CD4-positive, alpha-beta T cell treated with Interleukin-15 for 1 hour (primary cell): ENCODE results near the gene PRRC1.
"Not testable (repeated sequence)": the region's sequence is repeated elsewhere in the genome, so short reads cannot be mapped to it uniquely, and the experiment has no call there.

ENCODE experiments used
- DNase-seq: peaks from one replicate; pipeline ENCODE4 v3.0.0-alpha.2; 2020

The PRRC1 gene

GRCh38 chr5:127549551-127549950, 32.1 kb downstream of the PRRC1 start:
- no peak for DNase-seq

DNA sequence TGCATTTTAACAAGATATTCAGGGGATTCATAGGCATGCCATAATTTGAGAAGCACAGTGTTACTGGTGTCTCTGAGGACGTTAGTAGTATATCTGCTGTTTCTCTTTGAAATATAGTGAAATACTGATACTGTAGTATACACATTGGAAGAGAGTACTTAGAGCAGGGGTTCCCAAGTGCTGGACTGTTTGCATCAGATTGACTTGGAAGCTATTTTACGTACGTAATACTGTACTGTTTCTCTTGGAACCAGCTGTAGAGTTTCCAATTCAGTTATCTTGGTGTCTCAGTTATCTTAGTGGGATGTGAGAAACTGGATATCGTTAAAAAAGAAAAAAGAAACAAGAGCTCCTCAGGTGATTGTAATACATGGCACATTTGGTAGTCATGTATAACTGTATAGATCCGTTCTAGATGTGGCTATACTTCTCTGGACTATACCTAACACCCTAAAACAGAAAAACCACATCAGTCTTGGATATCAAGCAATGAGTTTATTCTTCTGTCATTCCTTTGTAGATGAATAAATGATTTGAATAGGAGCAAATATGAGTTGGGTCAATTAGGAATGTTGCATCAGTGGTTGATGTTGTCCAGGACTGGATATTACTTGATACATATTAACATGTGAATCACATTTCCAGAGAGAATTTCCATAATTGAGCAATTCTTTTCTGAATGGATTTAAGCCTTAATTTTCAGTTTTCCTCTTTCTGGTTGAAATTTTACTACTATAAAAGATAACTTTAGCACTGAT, 33.4 kb downstream of the PRRC1 start:
- no peak for DNase-seq

GRCh38 chr5:127551410-127552041, 34.1 kb downstream of the PRRC1 start:
- no peak for DNase-seq

GRCh38 chr5:127555826-127556225, 38.4 kb downstream of the PRRC1 start:
- DNase-seq = no peak

GRCh38 chr5:127556609-127557334, 39.3 kb downstream of the PRRC1 start:
- no peak for DNase-seq

DNA sequence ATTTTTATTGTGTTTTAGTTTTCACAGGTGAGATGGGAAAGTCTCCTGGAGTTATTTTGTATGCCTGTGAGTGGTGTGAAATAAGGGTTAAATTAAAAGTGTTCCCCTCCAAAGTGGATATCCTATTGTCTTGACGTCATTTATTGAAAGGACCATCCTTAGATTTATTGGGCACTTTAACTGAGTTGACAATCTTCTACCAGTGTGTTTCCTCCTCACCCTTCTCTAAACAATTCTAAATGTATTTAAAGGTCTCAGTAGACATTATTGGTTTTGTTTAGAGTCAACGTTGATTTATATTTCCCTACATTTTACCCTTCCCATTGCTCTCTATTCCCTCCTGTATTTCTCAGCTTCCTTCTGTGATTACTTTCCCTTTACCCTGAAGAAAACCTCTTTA, 40.8 kb downstream of the PRRC1 start:
- no peak for DNase-seq

GRCh38 chr5:127561254-127561653, 43.8 kb downstream of the PRRC1 start:
- DNase-seq = no peak

- no peak for DNase-seq
These were observed 44.8 kb downstream of the PRRC1 start for GRCh38 chr5:127562252-127562651.

DNA sequence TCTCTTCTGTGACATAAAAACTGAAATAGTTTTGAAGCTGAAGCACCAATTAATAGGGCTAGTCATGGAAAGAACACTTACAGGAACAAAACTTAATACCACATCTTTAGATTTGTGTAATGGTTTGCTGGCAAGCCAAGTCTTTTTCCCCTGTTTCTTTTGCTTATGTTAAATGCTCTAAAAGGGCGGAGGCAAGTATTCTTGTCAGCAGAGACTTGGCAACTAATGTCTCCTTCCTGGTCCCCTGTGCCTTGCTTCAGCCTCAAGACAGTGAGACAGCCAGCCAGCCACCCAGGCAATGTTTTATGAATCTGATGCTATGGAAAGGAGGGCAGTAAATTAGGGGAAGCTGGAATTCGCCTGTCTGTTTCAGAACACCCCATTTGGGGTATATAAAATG, 45.7 kb downstream of the PRRC1 start:
- no peak for DNase-seq

GRCh38 chr5:127564002-127564769, 46.7 kb downstream of the PRRC1 start:
- no peak for DNase-seq

DNA sequence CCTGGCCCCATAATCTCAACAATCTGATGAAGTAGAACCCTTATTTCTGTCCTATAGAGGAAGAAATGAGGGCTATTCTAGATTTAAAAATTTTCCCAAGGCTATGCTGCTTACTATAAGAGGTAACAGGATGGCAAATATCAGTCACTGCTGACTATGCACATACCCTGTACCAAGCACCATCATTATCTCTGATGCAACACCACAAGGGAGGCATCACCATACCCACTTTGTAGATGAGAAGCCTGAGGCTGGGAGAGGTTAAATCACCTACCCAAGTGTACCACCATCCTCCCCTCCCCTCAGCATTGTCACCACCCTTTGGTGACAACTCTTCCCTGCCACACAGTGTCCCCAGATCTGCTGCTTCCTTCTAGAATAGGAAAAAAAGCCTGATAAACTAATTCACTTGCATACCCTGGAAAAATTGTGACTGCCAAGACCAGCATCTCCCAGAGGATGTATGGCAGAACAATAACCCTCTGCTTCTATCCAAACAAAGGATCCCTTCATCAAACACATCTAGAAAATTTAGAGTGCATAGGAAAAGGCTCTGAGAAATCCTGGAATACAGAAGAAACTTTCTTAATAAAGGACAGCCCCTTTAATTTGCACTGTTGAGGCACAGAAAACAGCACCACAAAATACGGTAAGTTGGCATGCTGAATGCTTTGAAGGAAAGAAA, 48.3 kb downstream of the PRRC1 start:
- no peak for DNase-seq

DNA sequence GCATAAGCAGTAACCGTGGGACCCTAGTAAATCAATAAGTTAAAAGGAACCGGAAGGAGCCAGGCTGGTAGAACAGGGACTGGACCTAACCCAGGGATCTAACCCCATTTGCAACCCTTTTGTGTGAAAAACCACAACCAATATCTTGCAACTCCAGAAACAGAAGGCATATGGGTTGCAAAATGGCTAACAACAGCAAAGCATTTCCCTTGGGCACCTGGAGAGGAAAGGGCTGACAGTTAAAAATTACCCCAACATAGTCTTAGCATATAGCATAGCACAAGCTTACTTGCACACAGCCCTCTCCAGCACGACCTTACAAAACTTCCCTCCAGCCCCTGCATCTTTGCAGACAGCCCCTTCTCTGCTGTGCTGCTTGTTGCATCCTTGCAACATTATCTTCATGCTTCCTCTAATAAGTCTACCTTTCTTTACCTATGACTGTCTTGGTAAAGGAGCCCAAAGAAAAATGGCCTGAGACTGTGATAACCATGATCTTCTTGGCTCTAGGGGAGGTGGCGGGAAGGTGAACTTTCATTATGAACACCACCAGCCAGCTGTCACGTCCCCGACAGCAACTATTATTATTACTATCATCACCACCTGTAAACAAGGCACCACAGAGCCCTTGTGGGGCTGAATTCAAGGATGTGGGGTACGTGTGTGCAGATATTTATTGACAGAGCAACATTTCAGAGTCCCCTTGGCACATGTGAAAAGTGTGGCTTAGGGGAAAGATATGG, 49.8 kb downstream of the PRRC1 start:
- DNase-seq = no peak

GRCh38 chr5:127568166-127568565, 50.7 kb downstream of the PRRC1 start:
- DNase-seq = no peak

GRCh38 chr5:127569471-127569870, 52.0 kb downstream of the PRRC1 start:
- DNase-seq = not testable (repeated sequence)

GRCh38 chr5:127571314-127572131, 54.1 kb downstream of the PRRC1 start:
- DNase-seq = no peak

- DNase-seq = no peak
These were observed 55.5 kb downstream of the PRRC1 start for GRCh38 chr5:127572930-127573329.

DNA sequence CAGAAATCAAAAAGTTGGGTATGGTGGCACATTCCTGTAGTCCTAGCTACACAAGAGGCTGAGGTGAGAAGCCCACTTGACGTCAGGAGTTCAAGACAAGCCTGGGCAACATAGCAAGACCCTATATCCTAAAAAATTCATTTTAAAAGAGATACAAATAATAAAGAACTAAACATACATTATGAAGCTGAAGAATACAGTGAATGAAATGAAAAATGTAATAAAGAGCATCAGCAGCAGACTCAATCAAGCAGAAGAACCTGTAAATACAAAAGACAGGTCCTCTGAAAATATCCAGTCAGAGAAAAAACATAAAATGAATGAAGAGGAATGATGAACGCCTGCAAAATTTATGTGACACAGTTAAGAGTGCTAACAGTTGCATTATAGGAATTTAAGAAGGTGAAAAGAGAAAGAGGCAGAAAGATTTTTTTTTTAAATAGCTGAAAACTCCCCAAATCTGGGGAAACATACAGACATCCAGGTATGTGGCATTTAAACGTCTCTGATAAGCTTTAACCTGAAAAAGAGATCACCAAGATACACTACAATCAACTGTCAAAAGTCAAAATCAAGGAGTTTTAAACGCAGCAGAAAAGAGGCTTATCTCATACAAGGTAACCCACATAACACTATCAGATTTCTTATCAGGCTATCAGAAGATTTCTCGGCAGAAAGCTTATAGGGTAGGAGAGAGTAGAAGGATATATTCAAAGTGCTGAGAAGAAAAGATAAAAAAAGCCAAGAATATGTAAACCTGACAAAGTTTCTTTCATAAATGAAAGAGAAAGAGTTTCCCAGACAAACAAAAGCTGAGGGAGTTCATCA, 57.6 kb downstream of the PRRC1 start:
- DNase-seq = no peak

GRCh38 chr5:127577458-127577857, 60.0 kb downstream of the PRRC1 start:
- no peak for DNase-seq

GRCh38 chr5:127580731-127581130, 63.3 kb downstream of the PRRC1 start:
- DNase-seq = no peak

DNA sequence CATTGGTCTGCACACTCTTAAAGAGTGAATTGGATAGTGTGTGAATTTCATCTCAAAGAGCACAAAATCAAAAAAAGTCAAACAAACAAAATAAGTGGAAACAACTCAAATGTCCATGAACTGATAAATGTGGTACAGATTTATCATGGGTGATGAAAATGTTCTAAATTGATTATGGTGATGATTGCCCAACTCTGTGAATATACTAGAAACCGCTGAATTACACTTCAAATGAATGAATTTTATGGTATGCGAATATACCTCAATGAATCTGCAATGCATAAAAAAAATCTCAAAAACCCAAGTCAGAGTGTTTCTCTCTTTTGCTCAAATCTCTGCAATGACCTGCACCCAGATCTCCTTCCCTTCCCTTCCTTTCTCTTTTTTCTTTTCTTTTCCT, 64.0 kb downstream of the PRRC1 start:
- DNase-seq = no peak
